WTC11 (cell line): ENCODE measurements around the gene YY2.

Experiments used
- CTCF ChIP-seq: fragments of 200-600 bp; IDR thresholded peaks from 2 replicates; pipeline ENCODE4 v1.8.0; 2022; ENCODE audit warnings: antibody characterized with exemption
- E2F1 ChIP-seq: sonication (generic); formaldehyde crosslinking; IDR thresholded peaks from 2 replicates; pipeline ENCODE4 v1.8.0; 2022; ENCODE audit warnings: mild to moderate bottlenecking, missing genetic modification reagents
- NR2C2 ChIP-seq: sonication (generic); formaldehyde crosslinking; IDR thresholded peaks from 2 replicates; pipeline ENCODE4 v1.8.0; 2022; ENCODE audit warnings: mild to moderate bottlenecking, missing genetic modification reagents
- STAT6 ChIP-seq: sonication (generic); formaldehyde crosslinking; conservative IDR thresholded peaks from 2 replicates; pipeline ENCODE4 v1.8.1; 2023; ENCODE audit warnings: mild to moderate bottlenecking, low read depth, missing genetic modification reagents, moderate library complexity
- ZBTB43 ChIP-seq: sonication (generic); formaldehyde crosslinking; IDR thresholded peaks from 2 replicates; pipeline ENCODE4 v1.8.1; 2023; ENCODE audit warnings: mild to moderate bottlenecking, missing genetic modification reagents
- ZNF232 ChIP-seq: sonication (generic); formaldehyde crosslinking; IDR thresholded peaks from 2 replicates; pipeline ENCODE4 v1.8.0; 2022; ENCODE audit warnings: mild to moderate bottlenecking, missing genetic modification reagents
- ZNF532 ChIP-seq: fragments of 250-450 bp; sonication (Bioruptor Pico); IDR thresholded peaks from 2 replicates; pipeline ENCODE4 v1.9.0; 2021; ENCODE audit warnings: mild to moderate bottlenecking, borderline replicate concordance

GRCh38 chrX:21812628-21813027 lies 43.2 kb upstream of the YY2 start:
- no peak for TF ChIP-seq CTCF
- no peak for TF ChIP-seq ZNF532 (CRISPR knock-in tag)
- TF ChIP-seq ZNF232 (CRISPR knock-in tag): no peak
- no peak for TF ChIP-seq E2F1 (CRISPR knock-in tag)
- no peak for TF ChIP-seq NR2C2 (CRISPR knock-in tag)
- no peak for TF ChIP-seq STAT6 (CRISPR knock-in tag)
- TF ChIP-seq ZBTB43 (CRISPR knock-in tag): no peak
